ENCODE results near the gene ANKRD61. TPM values are rescaled to one million over a fixed set of nuclear protein-coding genes. Genes with fewer than 3 reads are reported as not detected.
"Not testable (repeated sequence)": the region's sequence is repeated elsewhere in the genome, so short reads cannot be mapped to it uniquely, and the experiment has no call there.

Gene ANKRD61
- total and polyA plus RNA-seq, 8 donors = 0.26 to 4.5 (median 3.4) TPM

GRCh38 chr7:6057316-6058129 is 26.3 kb downstream of the ANKRD61 start:
- intact Hi-C loops (cut with DNase I) = no loop called here
- DNase-seq = no peak
- Histone ChIP-seq H3K36me3 (peaks cover 0 to 25% of the 10 kb centered on the region in 2 donors), H3K4me1 (peaks cover 10 to 24% of the 10 kb centered on the region in 2 donors), H3K9me3 (no peaks in the 10 kb centered on the region), H3K27ac (peak overlapping the region; percentile 91 to 94), H3K4me3 (peak overlapping the region; percentile 87 to 97), H3K27me3 (no peaks in the 10 kb centered on the region)
- ATAC-seq = no peak
- no peak for TF ChIP-seq CTCF (IDR thresholded peaks at IDR 0.05)

- H3K27ac ChIP-seq; DNase-seq; H3K27me3 ChIP-seq; ATAC-seq; H3K36me3 ChIP-seq; H3K9me3 ChIP-seq; H3K4me3 ChIP-seq; intact Hi-C loops (cut with DNase I): not testable (repeated sequence)
- peaks cover 10 to 24% of the 10 kb centered on the region in 2 donors for H3K4me1 ChIP-seq
These were observed 28.8 kb downstream of the ANKRD61 start for GRCh38 chr7:6059941-6060340.

GRCh38 chr7:6071406-6071805 is 40.2 kb downstream of the ANKRD61 start:
- no peaks in the 10 kb centered on the region for H3K9me3 ChIP-seq
- no peak overlapping the region for H3K27ac ChIP-seq
- no peak for ATAC-seq
- intact Hi-C loops (cut with DNase I) = no loop called here
- DNase-seq = no peak
- TF ChIP-seq CTCF (IDR thresholded peaks at IDR 0.05) = no peak
- no peaks in the 10 kb centered on the region for H3K27me3 ChIP-seq
- no peak overlapping the region for H3K4me3 ChIP-seq
- H3K36me3 ChIP-seq = no peaks in the 10 kb centered on the region
- H3K4me1 ChIP-seq = peaks cover 0 to 9% of the 10 kb centered on the region in 2 donors

GRCh38 chr7:6074612-6075380 is 43.6 kb downstream of the ANKRD61 start:
- peak in 1 of 4 donors; percentile 53 for DNase-seq
- H3K9me3 ChIP-seq = no peaks in the 10 kb centered on the region
- peak overlapping the region in 1 of 2 donors; percentile 37 for H3K27ac ChIP-seq
- ATAC-seq = no peak
- no peaks in the 10 kb centered on the region for H3K36me3 ChIP-seq
- intact Hi-C loops (cut with DNase I) = no loop called here
- no peak overlapping the region for H3K4me3 ChIP-seq
- H3K27me3 ChIP-seq = no peaks in the 10 kb centered on the region
- TF ChIP-seq CTCF (IDR thresholded peaks at IDR 0.05) = no peak
- H3K4me1 ChIP-seq = peaks cover 0 to 9% of the 10 kb centered on the region in 2 donors

GRCh38 chr7:6078548-6078947 is 47.4 kb downstream of the ANKRD61 start:
- Histone ChIP-seq H3K4me1 (peaks cover 0 to 12% of the 10 kb centered on the region in 2 donors), H3K9me3 (no peaks in the 10 kb centered on the region), H3K27ac (no peak overlapping the region), H3K27me3 (no peaks in the 10 kb centered on the region), H3K4me3 (no peak overlapping the region), H3K36me3 (no peaks in the 10 kb centered on the region)
- intact Hi-C loops (cut with DNase I) = no loop called here
- ATAC-seq (no peak), DNase-seq (no peak)
- no peak for TF ChIP-seq CTCF (IDR thresholded peaks at IDR 0.05)

GRCh38 chr7:6083047-6083446 is 51.9 kb downstream of the ANKRD61 start:
- H3K9me3 ChIP-seq; H3K36me3 ChIP-seq; H3K27ac ChIP-seq; H3K27me3 ChIP-seq; H3K4me3 ChIP-seq; H3K4me1 ChIP-seq; intact Hi-C loops (cut with DNase I); ATAC-seq; DNase-seq: not testable (repeated sequence)
